Neuron (in vitro differentiated cells): ENCODE results near the gene CIP2A.

Experiments used
- H2AFZ ChIP-seq: one replicate; pipeline ENCODE4 v1.6.1; 2013; ENCODE audit warnings: low read depth, mild to moderate bottlenecking, inconsistent platforms, low read length, moderate library complexity
- H3K27me3 ChIP-seq: one replicate; pipeline ENCODE4 v1.6.1; 2013; ENCODE audit warnings: low read length; ENCODE audit not compliant: insufficient read depth
- H3K36me3 ChIP-seq: one replicate; pipeline ENCODE4 v1.6.1; 2013; ENCODE audit warnings: low read length; ENCODE audit not compliant: insufficient read depth
- H3K4me1 ChIP-seq: one replicate; pipeline ENCODE4 v1.6.1; 2013; ENCODE audit warnings: low read length; ENCODE audit not compliant: insufficient read depth
- H3K4me3 ChIP-seq: 2 replicates; pipeline ENCODE4 v1.5.1; 2013; ENCODE audit warnings: mild to moderate bottlenecking, low read length, moderate library complexity
- H3K9me3 ChIP-seq: one replicate; pipeline ENCODE4 v1.6.1; 2013; ENCODE audit warnings: low read length

The CIP2A gene

GRCh38 chr3:108598375-108598774, 9.1 kb upstream of the CIP2A start:
- Histone ChIP-seq H3K27me3 (no peaks in the 10 kb centered on the region), H3K9me3 (no peaks in the 10 kb centered on the region), H3K4me3 (no peak overlapping the region), H2AFZ (no peak overlapping the region), H3K4me1 (peaks cover 10% of the 10 kb centered on the region), H3K36me3 (no peaks in the 10 kb centered on the region)

- Histone ChIP-seq H3K4me3 (no peak overlapping the region), H3K9me3 (no peaks in the 10 kb centered on the region), H3K36me3 (no peaks in the 10 kb centered on the region), H3K27me3 (no peaks in the 10 kb centered on the region), H2AFZ (no peak overlapping the region), H3K4me1 (peaks cover 8% of the 10 kb centered on the region)
These were observed 6.1 kb upstream of the CIP2A start for GRCh38 chr3:108595321-108595720.

GRCh38 chr3:108590460-108590859, 1.2 kb upstream of the CIP2A start:
- peak overlapping the region; percentile 71 for H2AFZ ChIP-seq
- H3K4me3 ChIP-seq, result peak overlapping the region; percentile 89
- no peaks in the 10 kb centered on the region for H3K9me3 ChIP-seq
- no peaks in the 10 kb centered on the region for H3K27me3 ChIP-seq
- peaks cover 19% of the 10 kb centered on the region for H3K4me1 ChIP-seq
- no peaks in the 10 kb centered on the region for H3K36me3 ChIP-seq

GRCh38 chr3:108589998-108590323, 723 bp upstream of the CIP2A start:
- H2AFZ ChIP-seq, result peak overlapping the region; percentile 71
- H3K36me3 ChIP-seq, result peaks cover 3% of the 10 kb centered on the region
- peak overlapping the region; percentile 89 for H3K4me3 ChIP-seq
- no peaks in the 10 kb centered on the region for H3K9me3 ChIP-seq
- no peaks in the 10 kb centered on the region for H3K27me3 ChIP-seq
- H3K4me1 ChIP-seq, result peaks cover 19% of the 10 kb centered on the region

- H3K9me3 ChIP-seq, result no peaks in the 10 kb centered on the region
- H3K4me1 ChIP-seq, result peaks cover 19% of the 10 kb centered on the region
- H2AFZ ChIP-seq, result peak overlapping the region; percentile 71
These were observed 637 bp downstream of the CIP2A start for GRCh38 chr3:108588601-108589000.

GRCh38 chr3:108578064-108578463, 11.2 kb downstream of the CIP2A start:
- Histone ChIP-seq H3K27me3 (no peaks in the 10 kb centered on the region), H3K4me3 (no peak overlapping the region), H3K36me3 (peaks cover 70% of the 10 kb centered on the region), H3K9me3 (peaks cover 5% of the 10 kb centered on the region), H2AFZ (no peak overlapping the region), H3K4me1 (no peaks in the 10 kb centered on the region)

More at GRCh38 chr3:108588601-108589000, 637 bp downstream of the CIP2A start:
- peaks cover 10% of the 10 kb centered on the region for H3K36me3 ChIP-seq
- peak overlapping the region; percentile 89 for H3K4me3 ChIP-seq
- no peaks in the 10 kb centered on the region for H3K27me3 ChIP-seq

- no peak overlapping the region for H3K4me3 ChIP-seq
- peaks cover 22% of the 10 kb centered on the region for H3K36me3 ChIP-seq
- no peaks in the 10 kb centered on the region for H3K27me3 ChIP-seq
- no peaks in the 10 kb centered on the region for H3K4me1 ChIP-seq
- no peak overlapping the region for H2AFZ ChIP-seq
- no peaks in the 10 kb centered on the region for H3K9me3 ChIP-seq
These were observed 19.9 kb downstream of the CIP2A start for GRCh38 chr3:108569336-108569735.

GRCh38 chr3:108566599-108566998, 22.6 kb downstream of the CIP2A start:
- Histone ChIP-seq H2AFZ (no peak overlapping the region), H3K9me3 (no peaks in the 10 kb centered on the region), H3K36me3 (peaks cover 30% of the 10 kb centered on the region), H3K4me3 (no peak overlapping the region), H3K27me3 (no peaks in the 10 kb centered on the region), H3K4me1 (no peaks in the 10 kb centered on the region)

- Histone ChIP-seq H2AFZ (no peak overlapping the region), H3K4me1 (no peaks in the 10 kb centered on the region), H3K36me3 (peaks cover 36% of the 10 kb centered on the region), H3K9me3 (no peaks in the 10 kb centered on the region), H3K4me3 (no peak overlapping the region), H3K27me3 (no peaks in the 10 kb centered on the region)
These were observed 23.7 kb downstream of the CIP2A start for GRCh38 chr3:108565506-108565905.

GRCh38 chr3:108564564-108564963, 24.7 kb downstream of the CIP2A start:
- Histone ChIP-seq H3K4me1 (no peaks in the 10 kb centered on the region), H3K4me3 (no peak overlapping the region), H3K27me3 (no peaks in the 10 kb centered on the region), H3K9me3 (no peaks in the 10 kb centered on the region), H2AFZ (no peak overlapping the region), H3K36me3 (peaks cover 45% of the 10 kb centered on the region)

- Histone ChIP-seq H3K36me3 (peaks cover 51% of the 10 kb centered on the region), H3K4me1 (no peaks in the 10 kb centered on the region), H3K27me3 (no peaks in the 10 kb centered on the region), H3K4me3 (no peak overlapping the region), H2AFZ (no peak overlapping the region), H3K9me3 (no peaks in the 10 kb centered on the region)
These were observed 26.7 kb downstream of the CIP2A start for GRCh38 chr3:108562565-108562964.

- Histone ChIP-seq H3K36me3 (peaks cover 77% of the 10 kb centered on the region), H3K9me3 (no peaks in the 10 kb centered on the region), H3K27me3 (no peaks in the 10 kb centered on the region), H3K4me1 (peaks cover 5% of the 10 kb centered on the region), H2AFZ (no peak overlapping the region), H3K4me3 (no peak overlapping the region)
These were observed 33.2 kb downstream of the CIP2A start for GRCh38 chr3:108555966-108556581.

GRCh38 chr3:108554913-108555571, 34.2 kb downstream of the CIP2A start:
- H3K9me3 ChIP-seq, result no peaks in the 10 kb centered on the region
- peaks cover 68% of the 10 kb centered on the region for H3K36me3 ChIP-seq

GRCh38 chr3:108554229-108554628, 35.0 kb downstream of the CIP2A start:
- Histone ChIP-seq H3K27me3 (no peaks in the 10 kb centered on the region), H3K4me3 (no peak overlapping the region), H3K4me1 (peaks cover 5% of the 10 kb centered on the region), H2AFZ (no peak overlapping the region), H3K9me3 (no peaks in the 10 kb centered on the region), H3K36me3 (peaks cover 61% of the 10 kb centered on the region)

More at GRCh38 chr3:108554913-108555571, 34.2 kb downstream of the CIP2A start:
- H2AFZ ChIP-seq, result no peak overlapping the region
- peaks cover 5% of the 10 kb centered on the region for H3K4me1 ChIP-seq
- H3K27me3 ChIP-seq, result no peaks in the 10 kb centered on the region
- no peak overlapping the region for H3K4me3 ChIP-seq
